H1 (cell line): ENCODE measurements around the gene COL26A1. TPM values are rescaled to one million over a fixed set of nuclear protein-coding genes. Genes with fewer than 3 reads are reported as not detected.

Experiments used
- BCL11A ChIP-seq, 2 experiments: IDR thresholded peaks; one replicate each; pipeline ENCODE4 v1.6.1; 2011; ENCODE audit warnings: low read depth in 2 of 2, low read length in 2 of 2, mild to moderate bottlenecking in 2 of 2
- CEBPB ChIP-seq: IDR thresholded peaks from 2 replicates; pipeline ENCODE4 v1.6.1; 2012; ENCODE audit warnings: low read depth, low read length
- CREB1 ChIP-seq: IDR thresholded peaks from 2 replicates; pipeline ENCODE4 v1.6.1; 2012; ENCODE audit warnings: inconsistent platforms
- CTBP2 ChIP-seq: IDR thresholded peaks from 2 replicates; pipeline ENCODE4 v1.7.0; 2011; ENCODE audit warnings: borderline replicate concordance, mild to moderate bottlenecking, moderate library complexity, mixed read lengths, low read length; ENCODE audit not compliant: insufficient read depth, insufficient read length
- EGR1 ChIP-seq: IDR thresholded peaks from 2 replicates; pipeline ENCODE4 v1.6.1; 2011; ENCODE audit warnings: low read depth, low read length, borderline replicate concordance
- JUN ChIP-seq: IDR thresholded peaks from 2 replicates; pipeline ENCODE4 v1.6.1; 2011; ENCODE audit warnings: low read depth, mild to moderate bottlenecking, improper control_type of control experiment, low read length
- NANOG ChIP-seq: IDR thresholded peaks from 2 replicates; pipeline ENCODE4 v1.6.1; 2011; ENCODE audit warnings: low read length, low read depth, mild to moderate bottlenecking, inconsistent platforms; ENCODE audit not compliant: insufficient read depth, poor library complexity, severe bottlenecking
- SIRT6 ChIP-seq: IDR thresholded peaks from one replicate; pipeline ENCODE4 v1.7.1; 2012; ENCODE audit warnings: low read length, inconsistent platforms
- SIX5 ChIP-seq: IDR thresholded peaks from 2 replicates; pipeline ENCODE4 v1.6.1; 2011; ENCODE audit warnings: mild to moderate bottlenecking, low read depth, low read length
- SUZ12 ChIP-seq: fragments of 200-600 bp; sonication (generic); IDR thresholded peaks from 2 replicates; pipeline ENCODE4 v1.6.1; 2012; ENCODE audit warnings: mild to moderate bottlenecking, inconsistent platforms, low read length, moderate library complexity, mixed read lengths
- TAF7 ChIP-seq: optimal IDR thresholded peaks from 2 replicates; pipeline ENCODE3; 2011; ENCODE audit warnings: low read depth, mild to moderate bottlenecking, inconsistent platforms, low read length, moderate library complexity, borderline replicate concordance
- TEAD4 ChIP-seq: IDR thresholded peaks from 2 replicates; pipeline ENCODE4 v1.6.1; 2012; ENCODE audit warnings: low read depth, low read length, inconsistent platforms, mixed read lengths
- polyA plus RNA-seq, 7 experiments: library from polyadenylated mRNA; depleted of rRNA in 3 of 7; stranded (reverse) in 5 of 7; unstranded in 2 of 7; fragments of >200 nt in 5 of 7; fragments of 200-250 nt in 2 of 7; gene quantifications; 1 replicate in 5 of 7; 2 replicates in 1 of 7; 4 replicates in 1 of 7; pipeline versions ENCODE4 v1.2.1 to v1.2.3, GENCODE V29; 2011 to 2013; ENCODE audit warnings: missing spikeins in 2 of 7, mixed read lengths in 2 of 7
- total RNA-seq: library from RNA; stranded (reverse); fragmentation: NEBNext Ultra II Directional; extraction: Animal tissue kit (Norgen Biotek cat#: 25700); gene quantifications from 2 replicates; pipeline ENCODE4 v1.2.1, GENCODE V29; 2021
- TF ChIP-seq, protein P1 (sequence below): fragments of 300-600 bp; sonication (generic); IDR thresholded peaks from 2 replicates; pipeline ENCODE4 v1.7.1; 2012; ENCODE audit warnings: low read length, moderate library complexity, mild to moderate bottlenecking, inconsistent platforms; ENCODE audit not compliant: insufficient replicate concordance

COL26A1 gene
- total and polyA plus RNA-seq, 2 of the 8 experiments (the other 6 are each of a cell fraction or from before 2014, with no cell fraction given): 51.1 to 68.8 TPM

DNA sequence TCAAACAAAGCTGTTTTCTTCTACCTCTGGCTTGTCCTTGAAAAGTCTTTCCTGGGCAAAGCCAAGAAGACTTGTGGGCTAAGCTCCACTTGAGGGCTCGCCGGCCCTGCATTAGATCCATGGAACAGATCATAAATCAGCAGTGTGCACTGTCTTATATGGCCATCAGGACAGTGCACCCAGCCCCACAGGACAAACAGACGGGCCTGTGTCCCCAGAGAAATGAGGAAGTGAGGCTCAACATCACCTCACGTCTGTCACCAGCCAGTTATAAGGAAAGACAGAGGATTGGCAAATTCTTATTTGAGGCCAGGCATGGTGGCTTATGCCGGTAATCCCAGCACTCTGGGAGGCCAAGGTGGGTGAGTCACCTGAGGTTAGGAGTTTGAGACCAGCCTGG lies 28.8 kb upstream of the COL26A1 start (continued):
- TF ChIP-seq, protein P1, sequence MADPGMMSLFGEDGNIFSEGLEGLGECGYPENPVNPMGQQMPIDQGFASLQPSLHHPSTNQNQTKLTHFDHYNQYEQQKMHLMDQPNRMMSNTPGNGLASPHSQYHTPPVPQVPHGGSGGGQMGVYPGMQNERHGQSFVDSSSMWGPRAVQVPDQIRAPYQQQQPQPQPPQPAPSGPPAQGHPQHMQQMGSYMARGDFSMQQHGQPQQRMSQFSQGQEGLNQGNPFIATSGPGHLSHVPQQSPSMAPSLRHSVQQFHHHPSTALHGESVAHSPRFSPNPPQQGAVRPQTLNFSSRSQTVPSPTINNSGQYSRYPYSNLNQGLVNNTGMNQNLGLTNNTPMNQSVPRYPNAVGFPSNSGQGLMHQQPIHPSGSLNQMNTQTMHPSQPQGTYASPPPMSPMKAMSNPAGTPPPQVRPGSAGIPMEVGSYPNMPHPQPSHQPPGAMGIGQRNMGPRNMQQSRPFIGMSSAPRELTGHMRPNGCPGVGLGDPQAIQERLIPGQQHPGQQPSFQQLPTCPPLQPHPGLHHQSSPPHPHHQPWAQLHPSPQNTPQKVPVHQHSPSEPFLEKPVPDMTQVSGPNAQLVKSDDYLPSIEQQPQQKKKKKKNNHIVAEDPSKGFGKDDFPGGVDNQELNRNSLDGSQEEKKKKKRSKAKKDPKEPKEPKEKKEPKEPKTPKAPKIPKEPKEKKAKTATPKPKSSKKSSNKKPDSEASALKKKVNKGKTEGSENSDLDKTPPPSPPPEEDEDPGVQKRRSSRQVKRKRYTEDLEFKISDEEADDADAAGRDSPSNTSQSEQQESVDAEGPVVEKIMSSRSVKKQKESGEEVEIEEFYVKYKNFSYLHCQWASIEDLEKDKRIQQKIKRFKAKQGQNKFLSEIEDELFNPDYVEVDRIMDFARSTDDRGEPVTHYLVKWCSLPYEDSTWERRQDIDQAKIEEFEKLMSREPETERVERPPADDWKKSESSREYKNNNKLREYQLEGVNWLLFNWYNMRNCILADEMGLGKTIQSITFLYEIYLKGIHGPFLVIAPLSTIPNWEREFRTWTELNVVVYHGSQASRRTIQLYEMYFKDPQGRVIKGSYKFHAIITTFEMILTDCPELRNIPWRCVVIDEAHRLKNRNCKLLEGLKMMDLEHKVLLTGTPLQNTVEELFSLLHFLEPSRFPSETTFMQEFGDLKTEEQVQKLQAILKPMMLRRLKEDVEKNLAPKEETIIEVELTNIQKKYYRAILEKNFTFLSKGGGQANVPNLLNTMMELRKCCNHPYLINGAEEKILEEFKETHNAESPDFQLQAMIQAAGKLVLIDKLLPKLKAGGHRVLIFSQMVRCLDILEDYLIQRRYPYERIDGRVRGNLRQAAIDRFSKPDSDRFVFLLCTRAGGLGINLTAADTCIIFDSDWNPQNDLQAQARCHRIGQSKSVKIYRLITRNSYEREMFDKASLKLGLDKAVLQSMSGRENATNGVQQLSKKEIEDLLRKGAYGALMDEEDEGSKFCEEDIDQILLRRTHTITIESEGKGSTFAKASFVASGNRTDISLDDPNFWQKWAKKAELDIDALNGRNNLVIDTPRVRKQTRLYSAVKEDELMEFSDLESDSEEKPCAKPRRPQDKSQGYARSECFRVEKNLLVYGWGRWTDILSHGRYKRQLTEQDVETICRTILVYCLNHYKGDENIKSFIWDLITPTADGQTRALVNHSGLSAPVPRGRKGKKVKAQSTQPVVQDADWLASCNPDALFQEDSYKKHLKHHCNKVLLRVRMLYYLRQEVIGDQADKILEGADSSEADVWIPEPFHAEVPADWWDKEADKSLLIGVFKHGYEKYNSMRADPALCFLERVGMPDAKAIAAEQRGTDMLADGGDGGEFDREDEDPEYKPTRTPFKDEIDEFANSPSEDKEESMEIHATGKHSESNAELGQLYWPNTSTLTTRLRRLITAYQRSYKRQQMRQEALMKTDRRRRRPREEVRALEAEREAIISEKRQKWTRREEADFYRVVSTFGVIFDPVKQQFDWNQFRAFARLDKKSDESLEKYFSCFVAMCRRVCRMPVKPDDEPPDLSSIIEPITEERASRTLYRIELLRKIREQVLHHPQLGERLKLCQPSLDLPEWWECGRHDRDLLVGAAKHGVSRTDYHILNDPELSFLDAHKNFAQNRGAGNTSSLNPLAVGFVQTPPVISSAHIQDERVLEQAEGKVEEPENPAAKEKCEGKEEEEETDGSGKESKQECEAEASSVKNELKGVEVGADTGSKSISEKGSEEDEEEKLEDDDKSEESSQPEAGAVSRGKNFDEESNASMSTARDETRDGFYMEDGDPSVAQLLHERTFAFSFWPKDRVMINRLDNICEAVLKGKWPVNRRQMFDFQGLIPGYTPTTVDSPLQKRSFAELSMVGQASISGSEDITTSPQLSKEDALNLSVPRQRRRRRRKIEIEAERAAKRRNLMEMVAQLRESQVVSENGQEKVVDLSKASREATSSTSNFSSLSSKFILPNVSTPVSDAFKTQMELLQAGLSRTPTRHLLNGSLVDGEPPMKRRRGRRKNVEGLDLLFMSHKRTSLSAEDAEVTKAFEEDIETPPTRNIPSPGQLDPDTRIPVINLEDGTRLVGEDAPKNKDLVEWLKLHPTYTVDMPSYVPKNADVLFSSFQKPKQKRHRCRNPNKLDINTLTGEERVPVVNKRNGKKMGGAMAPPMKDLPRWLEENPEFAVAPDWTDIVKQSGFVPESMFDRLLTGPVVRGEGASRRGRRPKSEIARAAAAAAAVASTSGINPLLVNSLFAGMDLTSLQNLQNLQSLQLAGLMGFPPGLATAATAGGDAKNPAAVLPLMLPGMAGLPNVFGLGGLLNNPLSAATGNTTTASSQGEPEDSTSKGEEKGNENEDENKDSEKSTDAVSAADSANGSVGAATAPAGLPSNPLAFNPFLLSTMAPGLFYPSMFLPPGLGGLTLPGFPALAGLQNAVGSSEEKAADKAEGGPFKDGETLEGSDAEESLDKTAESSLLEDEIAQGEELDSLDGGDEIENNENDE: no peak
- no peak for TF ChIP-seq TAF7
- TF ChIP-seq CTBP2: no peak
- TF ChIP-seq SIX5: no peak
- TF ChIP-seq BCL11A (IDR thresholded peaks at IDR 0.05; ENCODE audit: low read depth in 2 of 2, low read length in 2 of 2): no peak
- TF ChIP-seq SUZ12: no peak
- no peak for TF ChIP-seq JUN
- TF ChIP-seq CREB1: no peak
- TF ChIP-seq SIRT6: no peak
- TF ChIP-seq CEBPB: no peak
- TF ChIP-seq NANOG: no peak
- no peak for TF ChIP-seq EGR1
- no peak for TF ChIP-seq TEAD4
